CD14-positive monocyte (primary cell): ENCODE measurements around the gene PAK2. TPM values are rescaled to one million over a fixed set of nuclear protein-coding genes. Genes with fewer than 3 reads are reported as not detected.

ENCODE experiments used
- DNase-seq, 3 donors: peaks; one replicate each; pipeline ENCODE4 v3.0.0-alpha.2; 2011 to 2022
- H2AFZ ChIP-seq: 2 replicates; pipeline ENCODE4 v1.6.0; 2012; ENCODE audit warnings: mild to moderate bottlenecking, low read depth, low read length, inconsistent platforms; ENCODE audit not compliant: insufficient read depth, poor library complexity, severe bottlenecking
- H3K27ac ChIP-seq, 2 donors: 1 replicate in 1 of 2; 2 replicates in 1 of 2; pipeline ENCODE4 v1.5.1; 2012 to 2013; ENCODE audit warnings: low read length in 2 of 2, control low read depth in 1 of 2, inconsistent platforms in 1 of 2, low read depth in 1 of 2, mild to moderate bottlenecking in 1 of 2
- H3K27me3 ChIP-seq, 2 donors: one replicate each; pipeline versions ENCODE4 v1.6.0 to v1.6.1; 2011 to 2013; ENCODE audit warnings: low read length in 2 of 2; ENCODE audit not compliant: control insufficient read depth in 2 of 2, insufficient read depth in 2 of 2
- H3K36me3 ChIP-seq, 2 donors: replicated peaks in 1 of 2; 1 replicate in 1 of 2; 2 replicates in 1 of 2; pipeline versions ENCODE4 v1.5.1 to v1.6.1; 2012 to 2013; ENCODE audit warnings: low read length in 2 of 2, control low read depth in 1 of 2, inconsistent platforms in 1 of 2, mild to moderate bottlenecking in 1 of 2; ENCODE audit not compliant: insufficient read depth in 2 of 2, control insufficient read depth in 1 of 2
- H3K4me1 ChIP-seq, 2 donors: 1 replicate in 1 of 2; 2 replicates in 1 of 2; pipeline versions ENCODE4 v1.5.1 to v1.6.1; 2012 to 2013; ENCODE audit warnings: low read length in 2 of 2, control low read depth in 1 of 2, inconsistent platforms in 1 of 2, mild to moderate bottlenecking in 1 of 2, moderate library complexity in 1 of 2; ENCODE audit not compliant: insufficient read depth in 2 of 2, control insufficient read depth in 1 of 2
- H3K4me2 ChIP-seq: replicated peaks from 2 replicates; pipeline ENCODE3; 2012; ENCODE audit warnings: low read length, moderate library complexity, mild to moderate bottlenecking; ENCODE audit not compliant: poor library complexity, severe bottlenecking; ENCODE audit errors: extremely low read depth
- H3K4me3 ChIP-seq, 3 experiments: fragments of 200-600 bp in 1 of 3; sonication (generic) in 1 of 3; replicated peaks in 1 of 3; 1 replicate in 2 of 3; 2 replicates in 1 of 3; pipeline ENCODE4 v1.5.1; 2011 to 2013; ENCODE audit warnings: low read length in 3 of 3, mild to moderate bottlenecking in 3 of 3, control low read depth in 2 of 3, low read depth in 2 of 3, inconsistent platforms in 1 of 3, moderate library complexity in 1 of 3
- H3K79me2 ChIP-seq: 2 replicates; pipeline ENCODE4 v1.6.0; 2012; ENCODE audit warnings: mild to moderate bottlenecking, control low read depth, inconsistent platforms, low read length, moderate library complexity; ENCODE audit not compliant: insufficient read depth
- H3K9ac ChIP-seq: 2 replicates; pipeline ENCODE4 v1.6.0; 2017; ENCODE audit warnings: low read length, mild to moderate bottlenecking; ENCODE audit not compliant: insufficient read depth, poor library complexity, severe bottlenecking
- H3K9me3 ChIP-seq, 2 donors: replicated peaks in 1 of 2; 1 replicate in 1 of 2; 2 replicates in 1 of 2; pipeline versions ENCODE4 v1.5.1 to v1.6.1; 2012 to 2013; ENCODE audit warnings: low read length in 2 of 2, control low read depth in 1 of 2; ENCODE audit not compliant: control insufficient read depth in 1 of 2, insufficient read depth in 1 of 2
- H4K20me1 ChIP-seq: 2 replicates; pipeline ENCODE4 v1.6.0; 2012; ENCODE audit warnings: mild to moderate bottlenecking, low read length, control low read depth, moderate library complexity; ENCODE audit not compliant: insufficient read depth
- H3K27ac Mint-ChIP-seq, 7 donors: one replicate each; pipeline ENCODE4 v1.8.0; 2020; ENCODE audit warnings: mild to moderate bottlenecking in 7 of 7, mixed read lengths in 7 of 7, moderate library complexity in 6 of 7, inconsistent platforms in 2 of 7
- H3K27me3 Mint-ChIP-seq, 3 donors: one replicate each; pipeline ENCODE4 v1.8.0; 2021 to 2022; ENCODE audit warnings: low read depth in 3 of 3, mild to moderate bottlenecking in 3 of 3, mixed read lengths in 3 of 3, moderate library complexity in 3 of 3, inconsistent platforms in 1 of 3
- H3K36me3 Mint-ChIP-seq, 2 donors: one replicate each; pipeline ENCODE4 v1.8.0; 2020; ENCODE audit warnings: mixed read lengths in 2 of 2, inconsistent platforms in 1 of 2, mild to moderate bottlenecking in 1 of 2
- H3K4me1 Mint-ChIP-seq: one replicate; pipeline ENCODE4 v1.8.0; 2020; ENCODE audit warnings: mild to moderate bottlenecking, mixed read lengths
- H3K4me3 Mint-ChIP-seq, 2 donors: one replicate each; pipeline ENCODE4 v1.8.0; 2020; ENCODE audit warnings: mild to moderate bottlenecking in 2 of 2, mixed read lengths in 2 of 2, moderate library complexity in 1 of 2
- H3K9me3 Mint-ChIP-seq, 7 donors: one replicate each; pipeline ENCODE4 v1.8.0; 2020 to 2022; ENCODE audit warnings: mixed read lengths in 7 of 7, mild to moderate bottlenecking in 6 of 7, moderate library complexity in 6 of 7, inconsistent platforms in 2 of 7
- WGBS: methylation state at CpG from one replicate; pipeline ENCODE4 v1.1.5; 2013; ENCODE audit warnings: missing lambda C conversion rate; ENCODE audit not compliant: insufficient coverage; 5-methylcytosine and 5-hydroxymethylcytosine counted together
- intact Hi-C, 2 donors: fragments of 100-400 bp; cut with micrococcal nuclease; formaldehyde crosslinking; loops; one replicate each; pipeline versions ENCODE4 v1.15.0 to v1.15.1; 2023
- polyA plus RNA-seq, 3 donors: library from polyadenylated mRNA; depleted of rRNA in 1 of 3; unstranded in 2 of 3; stranded (reverse) in 1 of 3; fragments of 300-500 nt in 2 of 3; fragments of >200 nt in 1 of 3; fragmentation: Illumina TruSeq in 2 of 3; gene quantifications; 1 replicate in 2 of 3; 2 replicates in 1 of 3; pipeline ENCODE4 v1.2.3, GENCODE V29; 2012 to 2021
- TF ChIP-seq, protein P1 (sequence below): fragments of 200-600 bp; IDR thresholded peaks from one replicate; pipeline ENCODE4 v1.8.0; 2022; ENCODE audit warnings: antibody characterized with exemption, mild to moderate bottlenecking

The PAK2 gene
- polyA plus RNA-seq, 3 donors, result 32.4 to 44.2 (median 33.2) TPM

DNA sequence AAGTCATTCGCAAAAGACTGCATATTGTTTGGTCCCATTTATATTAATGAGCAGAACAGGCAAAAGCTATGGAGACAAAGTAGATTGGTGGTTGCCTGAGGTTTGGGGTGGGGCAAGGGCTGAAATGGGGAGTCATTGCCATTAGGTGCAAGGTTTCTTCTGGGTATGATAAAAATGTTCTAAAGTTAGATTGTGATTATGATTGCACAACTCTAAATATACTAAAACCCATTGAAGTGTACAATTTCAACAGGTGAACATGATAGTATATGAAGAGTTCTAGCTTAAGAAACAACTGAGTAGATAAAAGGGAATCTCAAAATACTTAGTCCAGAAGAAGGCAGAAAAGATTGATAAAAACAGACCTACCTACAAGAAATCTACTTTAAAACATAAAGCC, 56.7 kb downstream of the PAK2 start:
- Mint-ChIP-seq H3K9me3 (peaks cover 0 to 3% (median 0%) of the 10 kb centered on the region in 7 donors), H3K4me3 (no peak overlapping the region), H3K27ac (peak overlapping the region in 3 of 7 donors; percentile 8 to 30 (median 25)), H3K27me3 (peaks cover 0 to 2% (median 0%) of the 10 kb centered on the region in 3 donors), H3K4me1 (peaks cover 4% of the 10 kb centered on the region), H3K36me3 (peaks cover 39 to 72% of the 10 kb centered on the region in 2 donors)
- 100% methylated on average over 1 of the region's 1 CpG for WGBS
- Histone ChIP-seq H3K4me1 (no peaks in the 10 kb centered on the region), H3K27ac (no peak overlapping the region), H3K36me3 (peaks cover 36 to 91% of the 10 kb centered on the region in 2 donors), H3K9me3 (no peaks in the 10 kb centered on the region), H2AFZ (no peak overlapping the region), H3K4me3 (no peak overlapping the region), H3K27me3 (no peaks in the 10 kb centered on the region), H3K79me2 (peaks cover 99% of the 10 kb centered on the region), H3K9ac (no peak overlapping the region), H4K20me1 (peaks cover 99% of the 10 kb centered on the region), H3K4me2 (no peak overlapping the region)
- intact Hi-C loops, result no loop called here
- TF ChIP-seq, protein P1, sequence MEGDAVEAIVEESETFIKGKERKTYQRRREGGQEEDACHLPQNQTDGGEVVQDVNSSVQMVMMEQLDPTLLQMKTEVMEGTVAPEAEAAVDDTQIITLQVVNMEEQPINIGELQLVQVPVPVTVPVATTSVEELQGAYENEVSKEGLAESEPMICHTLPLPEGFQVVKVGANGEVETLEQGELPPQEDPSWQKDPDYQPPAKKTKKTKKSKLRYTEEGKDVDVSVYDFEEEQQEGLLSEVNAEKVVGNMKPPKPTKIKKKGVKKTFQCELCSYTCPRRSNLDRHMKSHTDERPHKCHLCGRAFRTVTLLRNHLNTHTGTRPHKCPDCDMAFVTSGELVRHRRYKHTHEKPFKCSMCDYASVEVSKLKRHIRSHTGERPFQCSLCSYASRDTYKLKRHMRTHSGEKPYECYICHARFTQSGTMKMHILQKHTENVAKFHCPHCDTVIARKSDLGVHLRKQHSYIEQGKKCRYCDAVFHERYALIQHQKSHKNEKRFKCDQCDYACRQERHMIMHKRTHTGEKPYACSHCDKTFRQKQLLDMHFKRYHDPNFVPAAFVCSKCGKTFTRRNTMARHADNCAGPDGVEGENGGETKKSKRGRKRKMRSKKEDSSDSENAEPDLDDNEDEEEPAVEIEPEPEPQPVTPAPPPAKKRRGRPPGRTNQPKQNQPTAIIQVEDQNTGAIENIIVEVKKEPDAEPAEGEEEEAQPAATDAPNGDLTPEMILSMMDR, result no peak
- DNase-seq, result no peak

DNA sequence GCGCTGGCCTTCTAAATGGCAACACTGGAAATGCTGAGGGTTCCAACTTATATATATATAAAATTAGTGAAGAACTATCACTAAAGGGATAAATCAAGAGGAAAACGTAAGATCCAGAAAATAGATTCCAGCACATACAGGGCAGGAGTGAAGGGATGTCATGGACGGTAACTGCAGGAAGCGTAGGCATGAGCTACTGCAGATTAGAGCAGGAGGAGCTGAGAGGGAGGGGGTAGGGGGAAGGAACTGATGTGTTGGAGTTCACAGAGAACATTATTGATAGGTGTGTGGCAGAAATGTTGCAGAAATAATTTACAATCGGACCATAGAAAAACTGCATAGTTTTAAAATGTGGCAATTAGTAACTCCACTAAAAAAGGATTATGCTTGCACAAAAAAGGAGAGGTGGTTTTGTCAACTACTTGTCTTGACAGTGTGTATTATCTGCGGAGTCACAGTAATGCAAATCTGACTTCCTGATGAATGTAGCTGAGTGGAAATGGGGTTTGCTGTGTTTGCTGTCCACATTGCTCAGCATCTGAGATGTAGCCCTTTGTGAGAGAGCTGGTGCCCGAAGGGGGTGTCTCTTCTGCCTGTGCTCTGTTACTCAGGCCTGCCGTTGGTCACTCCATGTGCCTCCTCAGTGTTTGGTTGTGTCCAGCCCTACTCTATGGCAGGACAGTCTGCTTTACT, 61.2 kb downstream of the PAK2 start:
- 100% methylated on average over 3 of the region's 8 CpGs for WGBS
- Histone ChIP-seq H3K27ac (peak overlapping the region in 1 of 2 donors; percentile 7), H2AFZ (no peak overlapping the region), H3K36me3 (peaks cover 56 to 91% of the 10 kb centered on the region in 2 donors), H3K79me2 (peaks cover 61% of the 10 kb centered on the region), H3K4me2 (no peak overlapping the region), H3K9me3 (no peaks in the 10 kb centered on the region), H3K27me3 (no peaks in the 10 kb centered on the region), H3K4me3 (no peak overlapping the region), H4K20me1 (peaks cover 86% of the 10 kb centered on the region), H3K9ac (no peak overlapping the region), H3K4me1 (no peaks in the 10 kb centered on the region)
- TF ChIP-seq, protein P1, result no peak
- intact Hi-C loops, result no loop called here
- no peak for DNase-seq
- Mint-ChIP-seq H3K36me3 (peaks cover 40 to 74% of the 10 kb centered on the region in 2 donors), H3K9me3 (no peaks in the 10 kb centered on the region), H3K4me1 (no peaks in the 10 kb centered on the region), H3K4me3 (no peak overlapping the region), H3K27ac (peak overlapping the region in 3 of 7 donors; percentile 26 to 32 (median 32)), H3K27me3 (peaks cover 0 to 2% (median 0%) of the 10 kb centered on the region in 3 donors)
